NCI-H146 treated with DMSO at 0.1 percent for 48 hours (cell line): ENCODE data around the gene PLA2G4F.

Source experiments
- DNase-seq: peaks from one replicate; lab custom pipeline; 2025; ENCODE audit not compliant: unreplicated experiment; lab: John Stamatoyannopoulos, UW

The PLA2G4F gene

DNA sequence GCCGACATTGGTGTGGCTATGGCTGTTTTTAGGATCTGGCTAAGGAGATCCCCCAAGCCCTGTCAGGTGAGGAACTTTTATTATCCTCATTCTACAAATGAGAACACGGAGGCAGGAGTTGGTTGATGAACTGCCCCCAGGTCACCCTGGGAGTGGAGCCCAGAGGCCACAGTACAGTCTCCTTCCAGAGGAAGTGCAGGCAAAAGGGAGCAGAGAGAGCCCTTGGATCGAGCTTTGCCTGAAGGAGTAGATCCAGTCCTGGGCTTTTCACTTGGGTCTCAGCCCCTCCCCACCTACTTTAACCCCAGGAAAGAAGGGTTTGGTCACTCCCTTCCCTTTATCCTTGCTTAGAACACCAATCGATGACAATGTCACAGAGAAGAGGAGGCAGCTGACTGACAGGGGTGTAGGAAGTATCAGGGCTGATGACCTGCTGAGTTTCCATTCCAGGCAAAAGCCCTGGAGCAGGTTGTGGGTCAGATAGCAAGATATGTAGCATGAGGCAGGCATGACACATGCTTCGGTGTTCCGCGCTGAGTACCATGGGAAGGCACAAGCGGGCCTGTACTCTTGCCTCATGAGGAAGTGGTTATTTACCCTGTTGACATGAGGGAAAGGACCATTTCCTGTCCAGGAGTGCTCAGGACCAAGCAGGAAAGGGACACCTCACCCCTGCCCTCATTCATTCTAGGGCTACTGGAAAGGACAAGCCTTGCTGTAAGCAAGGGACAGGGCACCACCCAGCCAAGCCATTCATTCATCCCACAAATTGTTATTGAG is 56.2 kb downstream of the PLA2G4F start:
- DNase-seq: no peak

DNA sequence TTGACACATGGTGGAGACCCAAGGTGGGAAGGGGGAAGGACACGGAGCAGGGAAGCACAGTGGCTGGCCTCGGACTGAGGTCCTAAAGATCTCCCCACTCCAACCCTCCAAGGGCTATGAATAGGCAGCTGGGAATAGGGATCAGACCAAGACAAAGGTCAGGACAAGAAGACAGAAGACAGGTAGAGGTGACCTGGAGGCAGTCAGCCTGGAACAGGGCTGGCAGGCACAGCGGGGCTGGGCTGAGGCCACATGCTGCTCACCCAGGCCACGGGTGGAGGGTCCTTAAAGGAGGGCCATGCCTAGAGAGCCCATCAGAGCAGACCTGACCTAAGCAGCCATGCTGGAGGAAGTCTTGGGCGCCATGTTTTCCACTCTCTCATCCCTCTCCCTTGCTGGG is 59.4 kb downstream of the PLA2G4F start:
- DNase-seq: no peak

DNA sequence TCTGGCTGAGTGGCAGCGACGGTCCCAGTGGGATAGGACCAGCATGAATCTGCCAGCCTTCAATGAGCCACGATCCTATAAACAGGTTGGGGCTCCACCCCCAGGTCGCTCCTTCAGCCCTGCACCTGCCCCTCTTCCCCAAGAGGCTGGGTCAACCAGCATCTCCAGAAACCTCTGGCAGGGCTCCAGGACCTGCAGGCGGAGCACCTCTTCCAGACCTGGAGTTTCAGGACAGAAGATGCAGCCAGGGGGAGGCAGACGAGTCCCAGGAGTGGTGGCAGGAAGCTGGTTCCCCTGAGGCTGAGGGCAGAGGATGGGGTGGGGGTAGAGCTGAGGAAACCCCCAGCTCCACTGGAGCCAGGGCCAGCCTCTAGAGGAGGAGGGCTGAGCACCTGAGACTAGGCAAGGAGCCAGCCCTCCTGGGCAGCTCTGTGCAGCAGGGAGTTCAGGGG is 61.9 kb downstream of the PLA2G4F start, which contains the start of gene PLA2G4D:
Gene PLA2G4D (minus strand): TSS at position 51 of the 452 bp plus-strand sequence. CDS start 103 bp downstream, outside the sequence.
- no peak for DNase-seq

DNA sequence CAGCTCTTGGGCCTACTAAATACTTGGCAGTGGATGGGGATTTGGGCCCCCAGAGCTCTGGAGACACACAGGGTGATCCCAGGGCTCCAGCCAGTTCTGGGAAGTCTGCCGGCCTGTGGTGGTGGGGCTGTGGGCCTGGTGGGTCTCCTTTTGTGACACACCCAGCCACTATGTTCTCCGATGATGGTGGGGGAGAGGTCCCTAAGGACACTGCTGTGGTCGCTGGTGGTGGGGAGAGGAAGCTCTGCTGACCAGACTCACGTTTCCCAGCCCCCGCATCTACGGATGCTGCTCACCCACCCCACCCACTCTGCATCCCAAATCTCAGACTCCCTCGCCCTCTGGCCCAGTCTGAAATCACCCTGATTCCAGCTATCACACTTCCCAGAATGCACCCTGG is 62.5 kb downstream of the PLA2G4F start:
- DNase-seq: no peak

DNA sequence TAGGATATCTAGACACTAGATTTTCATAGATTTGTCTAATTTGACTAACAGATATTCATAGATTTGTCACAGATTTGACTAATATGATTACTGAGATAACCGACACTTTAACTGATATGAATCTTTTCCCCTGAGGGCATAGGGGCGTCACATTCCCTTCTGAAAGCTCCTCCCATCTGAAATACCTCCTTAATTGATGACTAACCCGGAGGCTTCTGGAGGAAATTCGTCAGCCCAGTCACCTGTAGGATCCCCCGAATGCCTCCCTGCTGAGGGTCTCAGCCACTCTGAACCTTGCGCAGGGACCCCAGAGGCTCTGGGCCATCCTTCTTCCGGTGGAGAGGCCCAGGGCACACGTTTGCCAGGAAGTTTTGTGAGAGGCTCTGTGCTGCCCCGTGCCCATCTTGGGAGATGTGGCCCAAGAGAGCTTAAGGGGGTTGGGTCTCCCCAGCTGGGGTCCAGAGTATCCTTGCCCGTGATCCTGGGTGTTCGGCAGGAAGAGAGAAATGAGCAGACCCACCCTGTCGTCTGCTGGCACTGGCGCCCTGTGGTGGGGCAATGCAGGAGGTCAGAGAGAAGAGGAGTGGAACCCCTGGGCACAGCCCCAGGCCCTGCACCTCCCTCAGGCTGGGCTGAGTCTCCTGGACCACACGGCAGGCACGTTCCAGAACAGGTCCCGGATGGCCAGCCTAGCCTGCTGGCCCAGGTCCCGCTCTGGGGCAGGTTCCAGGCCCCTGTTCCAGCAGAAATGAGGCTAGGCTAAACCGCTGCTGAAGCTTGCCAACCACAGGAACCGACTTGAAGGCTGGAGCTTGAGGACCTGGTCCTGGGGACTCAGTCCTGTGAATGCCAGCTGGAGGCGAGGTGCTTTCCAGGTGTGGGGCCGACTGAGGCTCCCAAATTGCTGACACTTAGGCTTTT is 63.8 kb downstream of the PLA2G4F start:
- no peak for DNase-seq

- DNase-seq: peak; percentile 7
These were observed 64.6 kb downstream of the PLA2G4F start for GRCh38 chr15:42091753-42092397.

GRCh38 chr15:42090781-42091180 is 65.7 kb downstream of the PLA2G4F start:
- DNase-seq: no peak

- DNase-seq: no peak
These were observed 66.1 kb downstream of the PLA2G4F start for GRCh38 chr15:42090370-42090769.

DNA sequence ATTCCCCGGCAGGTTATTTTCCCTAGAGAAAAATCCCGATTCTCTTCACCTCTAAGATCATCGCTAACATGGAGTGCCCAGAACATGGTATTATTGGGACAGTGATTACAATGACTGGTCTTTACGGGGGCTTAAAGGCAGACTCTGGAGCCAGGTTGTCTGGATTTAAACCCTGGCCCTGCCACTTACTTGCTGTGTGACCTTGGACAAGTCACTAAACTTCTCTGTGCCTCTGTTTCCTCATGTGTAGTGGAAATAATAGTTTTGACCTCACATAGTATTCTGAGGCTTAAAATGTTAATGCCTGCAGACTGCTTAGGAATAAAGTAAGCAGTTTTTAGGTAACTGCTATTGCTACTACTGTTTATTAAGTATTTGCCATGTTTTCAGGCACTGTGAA is 66.5 kb downstream of the PLA2G4F start:
- DNase-seq: no peak
